HCT116 (cell line): ENCODE measurements around the gene TMEM178A. TPM values are rescaled to one million over a fixed set of nuclear protein-coding genes. Genes with fewer than 3 reads are reported as not detected.

Experiments used
- ATAC-seq: fragments of 200-7000 bp; cut with Tn5 transposase; 2 replicates; pipeline ENCODE4 v1.9.1; 2020; ENCODE audit warnings: mild to moderate bottlenecking, moderate library complexity
- BruUV-seq: library from RNA; stranded (reverse); fragments of 400-500 nt; replicated peaks from 2 replicates; lab custom pipeline; 2021; lab: Mats Ljungman, UMichigan
- CTCF ChIA-PET: fragments of 300-600 bp; sonication (Branson Sonifier 250); formaldehyde crosslinking; loops from one replicate; lab custom pipeline; 2021; ENCODE audit warnings: antibody characterized with exemption; lab: Charles Lee
- POLR2A ChIA-PET: fragments of 300-600, 350-600 bp; sonication (Branson Sonifier 250); formaldehyde crosslinking; loops from one replicate; lab custom pipeline; 2021; ENCODE audit warnings: antibody characterized with exemption; lab: Charles Lee
- RAD21 ChIA-PET, 2 experiments: fragments of 300-600 bp; sonication (Branson Sonifier 250); formaldehyde crosslinking; loops; one replicate each; lab custom pipeline; 2023; ENCODE audit warnings: low total read pairs in 2 of 2; ENCODE audit not compliant: uncharacterized antibody in 2 of 2, unreplicated experiment in 2 of 2, low non-redundant PET in 1 of 2; lab: Charles Lee
- DNase-seq: peaks from one replicate; pipeline ENCODE4 v3.0.0-alpha.2; 2010; ENCODE audit warnings: low read depth, low spot score
- H2AFZ ChIP-seq: fragments of 200-600 bp; shearing (Covaris generic), sonication (generic); 2 replicates; pipeline ENCODE4 v1.6.1; 2017; ENCODE audit warnings: low read depth, mixed run types, mixed read lengths, antibody characterized with exemption, low read length; ENCODE audit not compliant: poor library complexity, severe bottlenecking
- H3K27ac ChIP-seq: 2 replicates; pipeline ENCODE4 v1.5.1; 2012; ENCODE audit warnings: low read depth, low read length
- H3K27me3 ChIP-seq: fragments of 200-600 bp; sonication (generic); 2 replicates; pipeline ENCODE4 v1.6.1; 2016; ENCODE audit warnings: mixed run types, low read length, mixed read lengths; ENCODE audit not compliant: insufficient read depth
- H3K36me3 ChIP-seq, 2 experiments: fragments of 200-500 bp in 1 of 2; fragments of 200-600 bp in 1 of 2; sonication (Bioruptor generic) in 1 of 2; sonication (generic) in 1 of 2; 2 replicates each; pipeline versions ENCODE4 v1.5.1 to v1.6.1; 2014 to 2016; ENCODE audit warnings: low read length in 2 of 2, inconsistent platforms in 1 of 2, mixed read lengths in 1 of 2, mixed run types in 1 of 2; ENCODE audit not compliant: insufficient read depth in 2 of 2, control insufficient read depth in 1 of 2
- H3K4me1 ChIP-seq, 2 experiments: fragments of 200-600 bp in 1 of 2; sonication (generic) in 1 of 2; 2 replicates each; pipeline versions ENCODE4 v1.5.1 to v1.6.1; 2012 to 2017; ENCODE audit warnings: low read length in 2 of 2, inconsistent platforms in 1 of 2, mild to moderate bottlenecking in 1 of 2, mixed read lengths in 1 of 2, mixed run types in 1 of 2, moderate library complexity in 1 of 2; ENCODE audit not compliant: insufficient read depth in 2 of 2, control insufficient read depth in 1 of 2
- H3K4me2 ChIP-seq: fragments of 200-600 bp; sonication (generic); 2 replicates; pipeline ENCODE4 v1.6.1; 2017; ENCODE audit warnings: mixed run types, low read length, mixed read lengths
- H3K4me3 ChIP-seq, 2 experiments: fragments of 200-600 bp in 1 of 2; sonication (generic) in 1 of 2; replicated peaks in 1 of 2; 2 replicates each; pipeline ENCODE4 v1.5.1; 2011 to 2016; ENCODE audit warnings: low read length in 2 of 2, control low read depth in 1 of 2, low read depth in 1 of 2, mild to moderate bottlenecking in 1 of 2, mixed read lengths in 1 of 2, mixed run types in 1 of 2
- H3K79me2 ChIP-seq: fragments of 200-600 bp; sonication (generic); 2 replicates; pipeline ENCODE4 v1.6.1; 2017; ENCODE audit warnings: mild to moderate bottlenecking, mixed run types, low read length, moderate library complexity, mixed read lengths; ENCODE audit not compliant: insufficient read depth
- H3K9ac ChIP-seq: fragments of 200-600 bp; sonication (generic); 2 replicates; pipeline ENCODE4 v1.6.1; 2016; ENCODE audit warnings: low read length, mixed read lengths
- H3K9me2 ChIP-seq: fragments of 200-600 bp; sonication (generic), shearing (Covaris generic); 2 replicates; pipeline ENCODE4 v1.6.1; 2017; ENCODE audit warnings: mixed run types, mild to moderate bottlenecking, moderate library complexity; ENCODE audit not compliant: insufficient read depth
- H3K9me3 ChIP-seq, 2 experiments: fragments of 200-500 bp in 1 of 2; fragments of 200-600 bp in 1 of 2; sonication (Bioruptor generic) in 1 of 2; sonication (generic) in 1 of 2; 2 replicates each; pipeline ENCODE4 v1.6.1; 2014 to 2017; ENCODE audit warnings: low read length in 2 of 2, mixed read lengths in 2 of 2, inconsistent platforms in 1 of 2, low read depth in 1 of 2, mild to moderate bottlenecking in 1 of 2, mixed run types in 1 of 2, moderate library complexity in 1 of 2; ENCODE audit not compliant: control insufficient read depth in 1 of 2, insufficient read depth in 1 of 2
- H4K20me1 ChIP-seq: fragments of 200-600 bp; sonication (generic), shearing (Covaris generic); 2 replicates; pipeline ENCODE4 v1.6.1; 2017; ENCODE audit warnings: mixed run types, mild to moderate bottlenecking, moderate library complexity; ENCODE audit not compliant: insufficient read depth
- ATF3 ChIP-seq: IDR thresholded peaks from 2 replicates; pipeline ENCODE4 v1.6.1; 2012
- CBX3 ChIP-seq: IDR thresholded peaks from 2 replicates; pipeline ENCODE4 v1.6.1; 2012; ENCODE audit warnings: low read depth
- EGR1 ChIP-seq: IDR thresholded peaks from 2 replicates; pipeline ENCODE4 v1.6.1; 2012; ENCODE audit warnings: low read depth
- ELF1 ChIP-seq: IDR thresholded peaks from 2 replicates; pipeline ENCODE4 v1.6.1; 2012; ENCODE audit warnings: low read depth, borderline replicate concordance
- EZH2 ChIP-seq: fragments of 200-600 bp; sonication (generic); IDR thresholded peaks from 2 replicates; pipeline ENCODE4 v1.6.1; 2017; ENCODE audit warnings: antibody characterized with exemption, mixed run types
- JUND ChIP-seq: IDR thresholded peaks from 2 replicates; pipeline ENCODE4 v1.6.1; 2012
- POLR2A ChIP-seq: IDR thresholded peaks from 2 replicates; pipeline ENCODE4 v1.7.0; 2011; ENCODE audit warnings: borderline replicate concordance; ENCODE audit not compliant: insufficient read depth, insufficient read length; ENCODE audit errors: extremely low read depth
- POLR2AphosphoS5 ChIP-seq: IDR thresholded peaks from 2 replicates; pipeline ENCODE4 v1.6.1; 2011; ENCODE audit warnings: mild to moderate bottlenecking, low read depth, low read length, moderate library complexity
- RAD21 ChIP-seq: IDR thresholded peaks from 2 replicates; pipeline ENCODE4 v1.6.1; 2012; ENCODE audit warnings: low read depth, mild to moderate bottlenecking
- REST ChIP-seq: IDR thresholded peaks from 2 replicates; pipeline ENCODE4 v1.6.1; 2012; ENCODE audit warnings: low read depth
- SIN3A ChIP-seq: IDR thresholded peaks from 2 replicates; pipeline ENCODE4 v1.6.1; 2012; ENCODE audit warnings: low read depth
- SP1 ChIP-seq: IDR thresholded peaks from 2 replicates; pipeline ENCODE4 v1.6.1; 2012; ENCODE audit warnings: low read depth
- SRF ChIP-seq: IDR thresholded peaks from 2 replicates; pipeline ENCODE4 v1.6.1; 2012; ENCODE audit warnings: low read depth
- ZFX ChIP-seq: fragments of 450-650 bp; IDR thresholded peaks from 2 replicates; pipeline ENCODE4 v1.6.1; 2017
- ZNF274 ChIP-seq: fragments of 200-500 bp; sonication (Bioruptor generic); IDR thresholded peaks from 2 replicates; pipeline ENCODE4 v1.6.1; 2014; ENCODE audit warnings: mild to moderate bottlenecking, low read depth, low read length, inconsistent platforms
- intact Hi-C: fragments of 100-400 bp; cut with micrococcal nuclease; formaldehyde crosslinking; loops from 2 replicates; pipeline ENCODE4 v1.10.0; 2022
- total RNA-seq: library from RNA; stranded (reverse); gene quantifications from one replicate; pipeline ENCODE4 v1.2.1, GENCODE V29; 2021; ENCODE audit not compliant: unreplicated experiment
- TF ChIP-seq, protein P1 (sequence below): IDR thresholded peaks from 2 replicates; pipeline ENCODE4 v1.6.1; 2012
- TF ChIP-seq, protein P2 (sequence below): IDR thresholded peaks from 2 replicates; pipeline ENCODE4 v1.6.1; 2011; ENCODE audit warnings: mild to moderate bottlenecking, low read length, moderate library complexity; ENCODE audit not compliant: insufficient replicate concordance; ENCODE audit errors: extremely low read depth
- TF ChIP-seq, protein P3 (sequence below), 3 experiments: fragments of 200-600 bp in 1 of 3; sonication (generic) in 1 of 3; IDR thresholded peaks in 2 of 3; conservative IDR thresholded peaks in 1 of 3; 2 replicates each; pipeline ENCODE4 v1.5.1; 2012 to 2017; ENCODE audit warnings: low read depth in 2 of 3, low read length in 2 of 3, antibody characterized with exemption in 1 of 3, borderline replicate concordance in 1 of 3, control low read depth in 1 of 3, mild to moderate bottlenecking in 1 of 3, mixed read lengths in 1 of 3, mixed run types in 1 of 3, moderate library complexity in 1 of 3; ENCODE audit not compliant: insufficient read depth in 1 of 3

Gene TMEM178A
- total RNA-seq, 1 experiment from 2014 or later = 1.3 TPM

DNA sequence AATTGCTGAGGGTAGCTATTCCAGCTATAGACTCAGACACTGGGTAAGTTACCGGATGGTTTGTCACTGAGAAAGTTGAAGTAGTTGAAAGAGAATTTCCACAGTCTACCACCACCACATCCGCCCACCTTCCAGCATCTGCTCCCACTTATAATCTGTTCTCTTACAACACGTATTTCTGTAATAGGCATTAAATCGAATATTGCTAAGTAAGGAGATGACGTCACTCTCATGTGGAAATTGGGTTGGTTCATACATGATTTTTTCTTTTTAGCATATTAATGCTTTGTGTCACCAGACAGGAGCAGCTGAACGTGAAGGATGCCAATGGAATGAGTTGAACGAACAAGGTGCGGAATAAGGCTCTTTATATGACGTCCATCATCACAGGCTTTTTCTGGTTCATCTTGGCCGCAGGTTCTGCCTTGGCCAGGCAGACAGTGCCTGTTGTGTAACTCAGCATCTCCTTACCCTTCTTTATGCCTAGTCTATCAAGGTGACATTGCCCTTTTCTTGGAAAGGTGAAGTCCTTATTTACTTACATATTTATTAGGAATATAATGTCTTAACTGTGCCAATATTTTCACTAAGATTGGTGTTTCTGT is 67.5 kb downstream of the TMEM178A start:
- Histone ChIP-seq H3K27ac (no peak overlapping the region), H3K4me2 (no peak overlapping the region), H3K27me3 (no peaks in the 10 kb centered on the region), H3K9me2 (no peaks in the 10 kb centered on the region), H3K9me3 (no peaks in the 10 kb centered on the region), H2AFZ (no peak overlapping the region), H3K79me2 (peaks cover 21% of the 10 kb centered on the region; the same call in 1 of the 2 replicates), H3K36me3 (peaks cover 11 to 23% of the 10 kb centered on the region in 2 experiments; a peak in 3 of 4 replicates), H3K9ac (no peak overlapping the region), H3K4me3 (no peak overlapping the region), H4K20me1 (peaks cover 8% of the 10 kb centered on the region; the same call in 1 of the 2 replicates), H3K4me1 (no peaks in the 10 kb centered on the region)
- DNase-seq (no peak), ATAC-seq (no peak)
- ChIA-PET CTCF (no interaction called here), POLR2A (no interaction called here), RAD21 (no interaction called here)
- no peak for TF ChIP-seq POLR2A
- TF ChIP-seq SIN3A = no peak
- no peak for TF ChIP-seq EGR1
- TF ChIP-seq EZH2 = no peak
- TF ChIP-seq ZNF274 = no peak
- TF ChIP-seq, protein P1, sequence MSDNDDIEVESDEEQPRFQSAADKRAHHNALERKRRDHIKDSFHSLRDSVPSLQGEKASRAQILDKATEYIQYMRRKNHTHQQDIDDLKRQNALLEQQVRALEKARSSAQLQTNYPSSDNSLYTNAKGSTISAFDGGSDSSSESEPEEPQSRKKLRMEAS = no peak
- TF ChIP-seq ZFX = no peak
- TF ChIP-seq ATF3 = no peak
- no peak for TF ChIP-seq CBX3
- TF ChIP-seq, protein P2, sequence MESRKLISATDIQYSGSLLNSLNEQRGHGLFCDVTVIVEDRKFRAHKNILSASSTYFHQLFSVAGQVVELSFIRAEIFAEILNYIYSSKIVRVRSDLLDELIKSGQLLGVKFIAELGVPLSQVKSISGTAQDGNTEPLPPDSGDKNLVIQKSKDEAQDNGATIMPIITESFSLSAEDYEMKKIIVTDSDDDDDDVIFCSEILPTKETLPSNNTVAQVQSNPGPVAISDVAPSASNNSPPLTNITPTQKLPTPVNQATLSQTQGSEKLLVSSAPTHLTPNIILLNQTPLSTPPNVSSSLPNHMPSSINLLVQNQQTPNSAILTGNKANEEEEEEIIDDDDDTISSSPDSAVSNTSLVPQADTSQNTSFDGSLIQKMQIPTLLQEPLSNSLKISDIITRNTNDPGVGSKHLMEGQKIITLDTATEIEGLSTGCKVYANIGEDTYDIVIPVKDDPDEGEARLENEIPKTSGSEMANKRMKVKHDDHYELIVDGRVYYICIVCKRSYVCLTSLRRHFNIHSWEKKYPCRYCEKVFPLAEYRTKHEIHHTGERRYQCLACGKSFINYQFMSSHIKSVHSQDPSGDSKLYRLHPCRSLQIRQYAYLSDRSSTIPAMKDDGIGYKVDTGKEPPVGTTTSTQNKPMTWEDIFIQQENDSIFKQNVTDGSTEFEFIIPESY = no peak
- TF ChIP-seq SRF = no peak
- no peak for TF ChIP-seq SP1
- TF ChIP-seq ELF1 = no peak
- TF ChIP-seq JUND = no peak
- TF ChIP-seq, protein P3, sequence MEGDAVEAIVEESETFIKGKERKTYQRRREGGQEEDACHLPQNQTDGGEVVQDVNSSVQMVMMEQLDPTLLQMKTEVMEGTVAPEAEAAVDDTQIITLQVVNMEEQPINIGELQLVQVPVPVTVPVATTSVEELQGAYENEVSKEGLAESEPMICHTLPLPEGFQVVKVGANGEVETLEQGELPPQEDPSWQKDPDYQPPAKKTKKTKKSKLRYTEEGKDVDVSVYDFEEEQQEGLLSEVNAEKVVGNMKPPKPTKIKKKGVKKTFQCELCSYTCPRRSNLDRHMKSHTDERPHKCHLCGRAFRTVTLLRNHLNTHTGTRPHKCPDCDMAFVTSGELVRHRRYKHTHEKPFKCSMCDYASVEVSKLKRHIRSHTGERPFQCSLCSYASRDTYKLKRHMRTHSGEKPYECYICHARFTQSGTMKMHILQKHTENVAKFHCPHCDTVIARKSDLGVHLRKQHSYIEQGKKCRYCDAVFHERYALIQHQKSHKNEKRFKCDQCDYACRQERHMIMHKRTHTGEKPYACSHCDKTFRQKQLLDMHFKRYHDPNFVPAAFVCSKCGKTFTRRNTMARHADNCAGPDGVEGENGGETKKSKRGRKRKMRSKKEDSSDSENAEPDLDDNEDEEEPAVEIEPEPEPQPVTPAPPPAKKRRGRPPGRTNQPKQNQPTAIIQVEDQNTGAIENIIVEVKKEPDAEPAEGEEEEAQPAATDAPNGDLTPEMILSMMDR (IDR thresholded peaks at IDR 0.05 in 2 of 3, conservative IDR thresholded peaks at IDR 0.05 in 1 of 3; ENCODE audit: borderline replicate concordance in 1 of 3, insufficient read depth in 1 of 3, low read depth in 2 of 3, low read length in 2 of 3) = no peak
- TF ChIP-seq RAD21 = no peak
- no peak for TF ChIP-seq REST
- no peak for TF ChIP-seq POLR2AphosphoS5
- BruUV-seq = no TSS peak
- intact Hi-C loops = loop anchor here (5.0 kb wide), 1 partner anchor 501 kb away; no protein-coding TSS in a partner anchor
